Fibroblast of mammary gland (primary cell): ENCODE data around the gene KRTAP20-4.

Experiments
- DNase-seq: peaks from one replicate; pipeline ENCODE4 v3.0.0-alpha.2; 2010; ENCODE audit warnings: low read depth
- H3K4me3 ChIP-seq: 2 replicates; pipeline ENCODE4 v1.5.1; 2011; ENCODE audit warnings: low read depth, mild to moderate bottlenecking, low read length, moderate library complexity; ENCODE audit not compliant: control insufficient read depth
- CTCF ChIP-seq: conservative IDR thresholded peaks from 2 replicates; pipeline ENCODE4 v1.5.1; 2011; ENCODE audit warnings: low read depth, low read length, inconsistent platforms; ENCODE audit not compliant: control insufficient read depth, insufficient read depth

KRTAP20-4 gene

GRCh38 chr21:30620522-30620921 lies at the start of gene KRTAP20-4:
Gene KRTAP20-4, plus strand, starts transcription at chr21:30620627.
- no peak for TF ChIP-seq CTCF
- DNase-seq, result no peak

GRCh38 chr21:30577766-30578165 lies 42.7 kb upstream of the KRTAP20-4 start:
- H3K4me3 ChIP-seq, result no peak overlapping the region
- TF ChIP-seq CTCF, result no peak
- no peak for DNase-seq

More at GRCh38 chr21:30620522-30620921, at the start of gene KRTAP20-4:
- no peak within 1 kb of the TSS for H3K4me3 ChIP-seq

- H3K4me3 ChIP-seq, result no peak overlapping the region
- TF ChIP-seq CTCF, result no peak
Observed at GRCh38 chr21:30579346-30579745, 41.1 kb upstream of the KRTAP20-4 start.

GRCh38 chr21:30580132-30580531 lies 40.3 kb upstream of the KRTAP20-4 start:
- H3K4me3 ChIP-seq, result no peak overlapping the region
- DNase-seq, result no peak

More at GRCh38 chr21:30579346-30579745, 41.1 kb upstream of the KRTAP20-4 start:
- no peak for DNase-seq

GRCh38 chr21:30582870-30583269 lies 37.6 kb upstream of the KRTAP20-4 start:
- DNase-seq, result no peak
- no peak for TF ChIP-seq CTCF
- H3K4me3 ChIP-seq, result no peak overlapping the region

More at GRCh38 chr21:30580132-30580531, 40.3 kb upstream of the KRTAP20-4 start:
- TF ChIP-seq CTCF, result no peak

- H3K4me3 ChIP-seq, result no peak within 1 kb of the TSS
- no peak for TF ChIP-seq CTCF
- DNase-seq, result no peak
Observed at GRCh38 chr21:30590297-30590696, 30.1 kb upstream of the KRTAP20-4 start, which contains the start of gene KRTAP22-2. Gene KRTAP22-2, minus strand, starts transcription at chr21:30590397.

- TF ChIP-seq CTCF, result no peak
- no peak for DNase-seq
- H3K4me3 ChIP-seq, result no peak within 1 kb of the TSS
Observed at GRCh38 chr21:30592140-30592539, 28.3 kb upstream of the KRTAP20-4 start, which contains the start of gene KRTAP6-3. Gene KRTAP6-3, plus strand, starts transcription at chr21:30592440. Its CDS starts 6 bp downstream, at chr21:30592446.
